ENCODE measurements around the gene STON1.

DNA sequence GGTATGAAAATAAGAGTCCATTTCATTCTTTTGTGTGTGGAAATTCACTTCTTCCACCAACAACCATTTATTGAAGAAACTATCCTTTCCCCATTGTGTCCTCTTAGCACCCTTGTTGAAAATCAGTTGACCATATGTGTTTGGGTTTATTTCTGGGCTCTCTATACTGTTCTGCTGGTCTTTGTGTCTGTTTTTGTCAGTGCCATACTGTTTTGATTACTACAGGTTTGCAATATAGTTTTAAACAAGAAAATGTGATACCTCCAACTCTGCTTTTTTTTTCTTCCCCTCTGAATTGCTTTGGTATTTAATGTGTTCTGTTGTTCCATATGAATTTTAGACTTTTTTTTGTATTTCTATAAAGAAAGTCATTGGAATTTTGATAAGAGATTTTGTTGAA is 96.1 kb downstream of the STON1 start:
- TF ChIP-seq EZH2 (IDR thresholded peaks at IDR 0.05; ENCODE audit: insufficient read depth, poor library complexity, severe bottlenecking) (no peak), EZH2phosphoT487 (IDR thresholded peaks at IDR 0.05; ENCODE audit: insufficient read depth, low read depth) (no peak)

Measured in GM23248 (cell line).